ENCODE measurements around the gene PGGHG. TPM values are rescaled to one million over a fixed set of nuclear protein-coding genes. Genes with fewer than 3 reads are reported as not detected.

PGGHG gene
- total RNA-seq = 100 to 1,000 TPM; 670 to 671 TPM
- polyA plus RNA-seq (2013, experiment 1 of 2) = 101 TPM
- 111 TPM for polyA plus RNA-seq (2013, experiment 2 of 2)
- total RNA-seq = 27.3 to 1,922 (median 352) reads per million in 172 experiments

DNA sequence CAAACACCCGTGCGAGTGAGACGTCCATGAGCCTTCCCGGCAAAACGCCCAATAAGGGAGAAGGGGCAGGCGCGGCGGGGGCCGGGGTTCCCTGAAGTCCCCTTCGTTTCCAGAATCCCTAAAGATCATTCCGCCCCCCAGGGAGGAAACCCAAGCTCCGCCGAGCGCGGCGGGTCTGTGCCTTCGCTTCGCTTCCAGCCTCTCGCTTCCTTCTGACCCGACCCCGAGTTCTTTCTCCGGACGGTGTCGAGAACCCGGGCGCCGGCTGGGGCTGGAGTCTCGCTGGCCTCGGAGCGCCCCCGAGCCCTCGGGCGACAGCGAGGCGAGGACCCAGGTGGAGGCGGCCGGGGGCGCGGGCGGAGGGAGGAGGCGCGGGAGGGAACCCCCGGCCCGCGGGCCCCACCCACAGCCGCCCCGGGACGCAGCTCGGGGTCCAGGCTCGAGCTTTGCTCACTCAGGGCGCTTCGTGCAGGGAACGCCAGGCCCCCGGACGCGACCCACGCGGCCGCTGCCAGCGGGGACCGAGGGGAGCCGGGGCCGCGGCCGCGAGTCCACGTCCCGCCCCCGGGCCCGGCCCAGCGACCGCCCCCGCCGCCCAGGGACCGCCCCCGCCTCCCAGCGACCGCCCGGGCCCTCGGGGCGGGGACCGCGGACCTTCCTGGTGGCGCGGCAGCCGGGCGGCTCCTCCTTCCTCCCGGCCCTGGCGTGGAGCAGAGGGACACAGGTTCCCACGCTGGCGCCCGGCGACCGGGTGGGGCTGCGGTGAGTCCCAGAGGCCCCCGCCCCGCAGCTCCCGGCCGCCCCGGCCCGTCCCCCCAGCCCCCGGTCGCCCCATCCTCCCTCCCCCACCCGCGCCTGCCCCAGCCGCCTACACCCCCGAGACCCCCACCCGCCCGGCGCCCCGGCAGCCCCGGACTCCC lies at the start of gene PGGHG:
Gene PGGHG, plus strand, starts transcription at position 649 of the 920 bp plus-strand sequence. CDS start 691 bp downstream, outside the sequence.
- Histone ChIP-seq H3K4me1 (ENCODE audit: insufficient read depth, low read length) (peaks cover 42% of the 10 kb centered on the region), H3K27ac (ENCODE audit: low read depth in 1 of 2, low read length in 2 of 2) (peak within 1 kb of the TSS; percentile 72 to 98), H3K4me3 (ENCODE audit: low read length) (peak within 1 kb of the TSS; percentile 82), H3K27me3 (ENCODE audit: control insufficient read depth in 1 of 2, insufficient read depth in 2 of 2, low read length in 2 of 2) (peaks cover 0 to 5% of the 10 kb centered on the region in 2 experiments), H3K9me3 (ENCODE audit: control insufficient read depth in 1 of 2, insufficient read depth in 1 of 2, low read length in 2 of 2) (no peaks in the 10 kb centered on the region), H3K36me3 (ENCODE audit: insufficient read depth, low read length) (peaks cover 7% of the 10 kb centered on the region)
- ChIA-PET POLR2A (interaction anchor here (0.9 to 6.9 kb wide), 15 partner anchors 11 to 287 kb away, joined by 3 to 148 read pairs (median 11); partner anchors contain the start of genes BET1L, IFITM2, NLRP6 and PSMD13), CTCF (interaction anchor here (3.0 to 3.8 kb wide), 2 partner anchors 16 to 38 kb away, joined by 9 to 19 read pairs; no protein-coding TSS in a partner anchor)
- H3K36me3 Mint-ChIP-seq (ENCODE audit: low read depth) = peaks cover 32% of the 10 kb centered on the region
- no peaks in the 10 kb centered on the region for H3K9me3 Mint-ChIP-seq
- ATAC-seq (ENCODE audit: poor library complexity) (peak; percentile 10), DNase-seq (peak in 11 of 14 experiments; percentile 18 to 75 (median 57))
- peaks cover 32% of the 10 kb centered on the region for H3K4me1 Mint-ChIP-seq (ENCODE audit: low read depth)
- H3K27ac Mint-ChIP-seq = peak within 1 kb of the TSS; percentile 93
- intact Hi-C loops (cut with DNase I, micrococcal nuclease) = loop anchor here (1.0 to 5.0 kb wide), 5 partner anchors 8 to 51 kb away; partner anchors contain the start of genes PSMD13 (in 1 of the 2) and SIRT3 (in 1 of the 2)
- H3K4me3 Mint-ChIP-seq = peak within 1 kb of the TSS; percentile 91
- TF ChIP-seq, protein P1, sequence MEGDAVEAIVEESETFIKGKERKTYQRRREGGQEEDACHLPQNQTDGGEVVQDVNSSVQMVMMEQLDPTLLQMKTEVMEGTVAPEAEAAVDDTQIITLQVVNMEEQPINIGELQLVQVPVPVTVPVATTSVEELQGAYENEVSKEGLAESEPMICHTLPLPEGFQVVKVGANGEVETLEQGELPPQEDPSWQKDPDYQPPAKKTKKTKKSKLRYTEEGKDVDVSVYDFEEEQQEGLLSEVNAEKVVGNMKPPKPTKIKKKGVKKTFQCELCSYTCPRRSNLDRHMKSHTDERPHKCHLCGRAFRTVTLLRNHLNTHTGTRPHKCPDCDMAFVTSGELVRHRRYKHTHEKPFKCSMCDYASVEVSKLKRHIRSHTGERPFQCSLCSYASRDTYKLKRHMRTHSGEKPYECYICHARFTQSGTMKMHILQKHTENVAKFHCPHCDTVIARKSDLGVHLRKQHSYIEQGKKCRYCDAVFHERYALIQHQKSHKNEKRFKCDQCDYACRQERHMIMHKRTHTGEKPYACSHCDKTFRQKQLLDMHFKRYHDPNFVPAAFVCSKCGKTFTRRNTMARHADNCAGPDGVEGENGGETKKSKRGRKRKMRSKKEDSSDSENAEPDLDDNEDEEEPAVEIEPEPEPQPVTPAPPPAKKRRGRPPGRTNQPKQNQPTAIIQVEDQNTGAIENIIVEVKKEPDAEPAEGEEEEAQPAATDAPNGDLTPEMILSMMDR (IDR thresholded peaks at IDR 0.05) = no peak
- H3K27me3 Mint-ChIP-seq = peaks cover 4% of the 10 kb centered on the region

DNA sequence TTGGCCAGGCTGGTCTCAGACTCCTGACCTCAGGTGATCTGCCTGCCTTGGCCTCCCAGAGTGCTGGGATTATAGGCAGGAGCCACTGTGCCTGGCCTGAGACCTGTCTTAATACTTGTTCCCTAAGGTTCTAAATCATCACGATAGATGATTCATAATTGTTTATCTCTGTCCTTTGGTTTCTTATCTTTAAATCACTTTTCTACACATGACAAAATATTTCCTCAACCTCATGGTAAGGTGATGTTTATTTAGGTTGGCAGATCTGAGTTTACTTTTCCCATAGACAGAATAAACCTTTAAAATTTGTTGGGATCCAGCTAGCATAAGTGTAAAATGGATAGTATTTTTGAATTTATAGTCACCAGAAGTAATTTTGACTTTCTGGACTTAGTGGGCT lies 48.6 kb upstream of the PGGHG start:
- H3K36me3 Mint-ChIP-seq (ENCODE audit: low read depth) = peaks cover 81% of the 10 kb centered on the region
- CTCF ChIA-PET = interaction anchor here (2.0 kb wide), 1 partner anchor 10 kb away, joined by 9 read pairs; no protein-coding TSS in a partner anchor
- no peak for DNase-seq

DNA sequence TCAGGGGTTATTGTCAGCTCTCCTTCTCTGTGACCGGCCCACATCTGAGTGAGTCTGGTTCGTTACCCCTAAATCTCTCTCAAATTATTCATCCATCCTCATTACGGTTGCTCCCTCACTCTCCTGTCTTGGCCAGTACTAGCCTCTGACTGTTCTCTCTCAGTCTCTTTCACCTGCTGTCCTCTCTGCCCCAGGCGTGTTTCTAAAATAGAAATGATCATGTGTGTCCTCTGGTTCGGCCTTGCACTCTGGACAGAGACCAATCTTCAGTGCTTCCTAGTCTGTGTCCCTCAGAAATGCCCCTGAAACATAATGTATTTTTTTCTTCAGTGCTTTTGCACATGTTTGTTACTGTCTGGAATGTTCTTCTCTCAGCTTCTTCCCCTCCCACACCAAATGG lies 47.3 kb upstream of the PGGHG start:
- no peaks in the 10 kb centered on the region for H3K9me3 ChIP-seq (ENCODE audit: control insufficient read depth in 1 of 2, insufficient read depth in 1 of 2, low read length in 2 of 2)
- ATAC-seq (ENCODE audit: poor library complexity) (no peak), DNase-seq (no peak)
- no peaks in the 10 kb centered on the region for H3K27me3 ChIP-seq (ENCODE audit: control insufficient read depth in 1 of 2, insufficient read depth in 2 of 2, low read length in 2 of 2)
- Mint-ChIP-seq H3K4me1 (ENCODE audit: low read depth) (peaks cover 50% of the 10 kb centered on the region), H3K4me3 (peak overlapping the region; percentile 22), H3K27ac (peak overlapping the region; percentile 1), H3K27me3 (no peaks in the 10 kb centered on the region), H3K36me3 (ENCODE audit: low read depth) (peaks cover 85% of the 10 kb centered on the region), H3K9me3 (no peaks in the 10 kb centered on the region)
- POLR2A ChIA-PET = interaction anchor here (1.1 kb wide), 1 partner anchor 34 kb away, joined by 3 read pairs; the partner anchor contains the start of genes BET1L and RIC8A
- H3K27ac ChIP-seq (ENCODE audit: low read depth in 1 of 2, low read length in 2 of 2) = no peak overlapping the region
- H3K36me3 ChIP-seq (ENCODE audit: insufficient read depth, low read length) = peaks cover 61% of the 10 kb centered on the region
- intact Hi-C loops (cut with DNase I, micrococcal nuclease) = no loop called here
- no peak overlapping the region for H3K4me3 ChIP-seq (ENCODE audit: low read length)
- CTCF ChIA-PET = interaction anchor here (2.0 kb wide), 1 partner anchor 9 kb away, joined by 9 read pairs; no protein-coding TSS in a partner anchor
- TF ChIP-seq, protein P1 (IDR thresholded peaks at IDR 0.05) = no peak
- H3K4me1 ChIP-seq (ENCODE audit: insufficient read depth, low read length) = peaks cover 17% of the 10 kb centered on the region

More for the DNA sequence above, 48.6 kb upstream of the PGGHG start:
- H3K4me1 Mint-ChIP-seq (ENCODE audit: low read depth) = peaks cover 59% of the 10 kb centered on the region
- H3K27ac Mint-ChIP-seq = no peak overlapping the region
- POLR2A ChIA-PET = no interaction called here
- H3K4me3 Mint-ChIP-seq = no peak overlapping the region
- ATAC-seq (ENCODE audit: poor library complexity) = no peak
- intact Hi-C loops (cut with DNase I, micrococcal nuclease) = no loop called here
- Histone ChIP-seq H3K27me3 (ENCODE audit: control insufficient read depth in 1 of 2, insufficient read depth in 2 of 2, low read length in 2 of 2) (no peaks in the 10 kb centered on the region), H3K4me3 (ENCODE audit: low read length) (no peak overlapping the region), H3K27ac (ENCODE audit: low read depth in 1 of 2, low read length in 2 of 2) (no peak overlapping the region), H3K4me1 (ENCODE audit: insufficient read depth, low read length) (peaks cover 26% of the 10 kb centered on the region), H3K36me3 (ENCODE audit: insufficient read depth, low read length) (peaks cover 48% of the 10 kb centered on the region), H3K9me3 (ENCODE audit: control insufficient read depth in 1 of 2, insufficient read depth in 1 of 2, low read length in 2 of 2) (no peaks in the 10 kb centered on the region)
- no peaks in the 10 kb centered on the region for H3K9me3 Mint-ChIP-seq
- no peaks in the 10 kb centered on the region for H3K27me3 Mint-ChIP-seq
- TF ChIP-seq, protein P1 (IDR thresholded peaks at IDR 0.05) = no peak
